K562 (cell line): ENCODE data around the gene SRD5A1. TPM values are rescaled to one million over a fixed set of nuclear protein-coding genes. Genes with fewer than 3 reads are reported as not detected.
A peak's percentile ranks its signal among the peaks of the same experiment; 100 is the strongest.

Experiments
- ATAC-seq: fragments of 200-7000 bp; cut with Tn5 transposase; 3 replicates; pipeline ENCODE4 v1.9.1; 2020; ENCODE audit warnings: moderate library complexity
- BruUV-seq: library from RNA; stranded (reverse); fragments of 400-500 nt; replicated peaks from 2 replicates; lab custom pipeline; 2021; lab: Mats Ljungman, UMichigan
- CTCF ChIA-PET: fragments of 300-600 bp; formaldehyde crosslinking; extraction: SDS; loops from one replicate; lab custom pipeline; 2021; ENCODE audit warnings: low intra/inter-chr PET ratio; lab: Yijun Ruan, JAX
- POLR2A ChIA-PET: fragments of 300-600, 350-650 bp; sonication (Branson Sonifier 250); formaldehyde crosslinking; extraction: SDS; loops from one replicate; lab custom pipeline; 2021; ENCODE audit warnings: antibody characterized with exemption, inconsistent platforms; lab: Yijun Ruan, JAX
- DNase-seq, 4 experiments: peaks; one replicate each; pipeline versions ENCODE4 v3.0.0 to v3.0.0-alpha.2; 2011 to 2018; ENCODE audit warnings: low spot score in 3 of 4, mixed read lengths in 3 of 4; ENCODE audit errors: extremely low read depth in 1 of 4
- FAIRE-seq: peaks from 2 replicates; lab custom pipeline; 2011; peaks lifted over from hg19 to GRCh38; lab: Jason Lieb, UNC
- H2AFZ ChIP-seq: 2 replicates; pipeline ENCODE4 v1.6.0; 2011; ENCODE audit warnings: low read depth, low read length, control low read depth, inconsistent platforms
- H3K27ac ChIP-seq: fragments of 200-600 bp; 3 replicates; pipeline ENCODE4 v1.8.0; 2011; ENCODE audit warnings: low read depth, mild to moderate bottlenecking, control low read depth, inconsistent platforms, low read length, moderate library complexity, mixed read lengths; ENCODE audit errors: extremely low read depth
- H3K27me3 ChIP-seq, 2 experiments: fragments of 300-600 bp in 1 of 2; 2 replicates in 1 of 2; 3 replicates in 1 of 2; pipeline versions ENCODE4 v1.6.0 to v1.8.0; 2011; ENCODE audit warnings: inconsistent platforms in 2 of 2, low read length in 2 of 2, mild to moderate bottlenecking in 1 of 2, mixed read lengths in 1 of 2, moderate library complexity in 1 of 2; ENCODE audit not compliant: control insufficient read depth in 2 of 2, insufficient read depth in 2 of 2
- H3K36me3 ChIP-seq: fragments of 300-600 bp; 3 replicates; pipeline ENCODE4 v1.8.0; 2011; ENCODE audit warnings: mild to moderate bottlenecking, low read length, inconsistent platforms; ENCODE audit not compliant: control insufficient read depth, insufficient read depth
- H3K4me1 ChIP-seq, 2 experiments: fragments of 200-600 bp in 1 of 2; replicated peaks in 1 of 2; 2 replicates in 1 of 2; 3 replicates in 1 of 2; pipeline versions ENCODE4 v1.5.1 to v1.8.0; 2011; ENCODE audit warnings: inconsistent platforms in 2 of 2, low read length in 2 of 2, mild to moderate bottlenecking in 1 of 2, mixed read lengths in 1 of 2, moderate library complexity in 1 of 2; ENCODE audit not compliant: control insufficient read depth in 2 of 2, insufficient read depth in 2 of 2
- H3K4me2 ChIP-seq: 2 replicates; pipeline ENCODE4 v1.6.1; 2011; ENCODE audit warnings: low read length, control low read depth, inconsistent platforms, mixed read lengths; ENCODE audit not compliant: insufficient read depth
- H3K4me3 ChIP-seq: fragments of 200-600 bp; sonication (generic), shearing (Covaris generic); 2 replicates; pipeline ENCODE4 v1.5.1; 2016; ENCODE audit warnings: control low read depth, inconsistent platforms
- H3K79me2 ChIP-seq: fragments of 200-600 bp; 3 replicates; pipeline ENCODE4 v1.8.0; 2011; ENCODE audit warnings: low read length, inconsistent platforms; ENCODE audit not compliant: control insufficient read depth, insufficient read depth
- H3K9ac ChIP-seq, 2 experiments: 2 replicates each; pipeline versions ENCODE4 v1.6.0 to v1.6.1; 2011; ENCODE audit warnings: low read depth in 2 of 2, low read length in 2 of 2, control low read depth in 1 of 2, inconsistent platforms in 1 of 2, mild to moderate bottlenecking in 1 of 2, mixed read lengths in 1 of 2; ENCODE audit not compliant: insufficient read depth in 1 of 2
- H3K9me1 ChIP-seq: one replicate; pipeline ENCODE4 v1.6.0; 2011; ENCODE audit warnings: inconsistent platforms, mild to moderate bottlenecking, low read length, moderate library complexity; ENCODE audit not compliant: control insufficient read depth, insufficient read depth
- H3K9me3 ChIP-seq: replicated peaks from 2 replicates; pipeline ENCODE4 v1.5.1; 2011; ENCODE audit warnings: low read depth, low read length, inconsistent platforms; ENCODE audit not compliant: control insufficient read depth, insufficient read depth
- H4K20me1 ChIP-seq: replicated peaks from 2 replicates; pipeline ENCODE4 v1.6.1; 2011; ENCODE audit warnings: low read length, inconsistent platforms, mixed read lengths; ENCODE audit not compliant: control insufficient read depth, insufficient read depth
- MAFF ChIP-seq: IDR thresholded peaks from 2 replicates; pipeline ENCODE4 v1.6.1; 2012; ENCODE audit warnings: low read length, improper control_type of control experiment
- MEF2D ChIP-seq: conservative IDR thresholded peaks from 2 replicates; pipeline ENCODE4 v1.6.1; 2016; ENCODE audit warnings: low read depth, missing genetic modification characterization, missing compliant biosample characterization
- MEIS2 ChIP-seq: fragments of 450-650 bp; IDR thresholded peaks from 2 replicates; pipeline ENCODE4 v1.6.1; 2014; ENCODE audit warnings: mild to moderate bottlenecking; ENCODE audit not compliant: partially characterized antibody
- NRF1 ChIP-seq, 2 experiments: fragments of 450-650 bp; IDR thresholded peaks in 1 of 2; conservative IDR thresholded peaks in 1 of 2; 2 replicates each; pipeline ENCODE4 v1.6.1; 2014; ENCODE audit warnings: mild to moderate bottlenecking in 2 of 2
- RBM22 ChIP-seq: fragments of 200-400 bp; formaldehyde crosslinking; IDR thresholded peaks from 2 replicates; pipeline ENCODE4 v1.6.1; 2018; ENCODE audit warnings: low read length, low read depth; ENCODE audit not compliant: poor library complexity, severe bottlenecking
- ZKSCAN1 ChIP-seq: fragments of 150-350 bp; IDR thresholded peaks from 2 replicates; pipeline ENCODE4 v1.6.1; 2016; ENCODE audit warnings: low read depth, low read length
- ZNF133 ChIP-seq: fragments of 250-450 bp; sonication (Bioruptor Pico); IDR thresholded peaks from 2 replicates; pipeline ENCODE4 v1.4.0; 2020; ENCODE audit warnings: mild to moderate bottlenecking
- ZNF77 ChIP-seq: fragments of 250-450 bp; sonication (Bioruptor Pico); IDR thresholded peaks from 2 replicates; pipeline ENCODE4 v1.5.0; 2020
- WGBS: fragments of 100-300 bp; shearing (Covaris generic); methylation state at CpG from one replicate; pipeline ENCODE4 v1.1.6; 2016; ENCODE audit warnings: low coverage, mixed read lengths; ENCODE audit not compliant: insufficient coverage; ENCODE audit errors: missing lambda C conversion rate; 5-methylcytosine and 5-hydroxymethylcytosine counted together
- in situ Hi-C: fragments of 300-500 bp; cut with MboI; formaldehyde crosslinking; loops from 4 replicates; pipeline ENCODE4 v1.15.0; 2018; ENCODE audit warnings: inconsistent platforms, mixed read lengths
- intact Hi-C: fragments of 100-400 bp; cut with micrococcal nuclease; formaldehyde crosslinking; loops from 2 replicates; pipeline ENCODE4 v1.14.2; 2022
- polyA plus RNA-seq, 8 experiments: library from polyadenylated mRNA; depleted of rRNA in 4 of 8; stranded (reverse) in 5 of 8; unstranded in 3 of 8; fragments of >200 nt; fragmentation: Nextera tagmentation in 2 of 8; fragmentation: Illumina TruSeq in 1 of 8; extraction: Ambion mirVana in 2 of 8; extraction: Trizol in 1 of 8; gene quantifications; 2 replicates each; pipeline versions ENCODE4 v1.2.1 to v1.2.3, GENCODE V29; 2011 to 2014; ENCODE audit warnings: inconsistent platforms in 1 of 8, missing spikeins in 1 of 8
- total RNA-seq, 7 experiments: library from RNA; depleted of rRNA in 6 of 7; stranded (reverse); fragments of >200 nt in 6 of 7; fragmentation: Illumina TruSeq in 2 of 7; extraction: Trizol in 2 of 7; gene quantifications; 2 replicates each; pipeline versions ENCODE4 v1.2.1 to v1.2.3, GENCODE V29; 2011 to 2021; ENCODE audit warnings: low replicate concordance in 1 of 7

The SRD5A1 gene
- total and polyA plus RNA-seq, 9 of the 15 experiments (the other 6 are each of a cell fraction or from before 2014, with no cell fraction given) = 1.3 to 22.6 (median 8.1) TPM

DNA sequence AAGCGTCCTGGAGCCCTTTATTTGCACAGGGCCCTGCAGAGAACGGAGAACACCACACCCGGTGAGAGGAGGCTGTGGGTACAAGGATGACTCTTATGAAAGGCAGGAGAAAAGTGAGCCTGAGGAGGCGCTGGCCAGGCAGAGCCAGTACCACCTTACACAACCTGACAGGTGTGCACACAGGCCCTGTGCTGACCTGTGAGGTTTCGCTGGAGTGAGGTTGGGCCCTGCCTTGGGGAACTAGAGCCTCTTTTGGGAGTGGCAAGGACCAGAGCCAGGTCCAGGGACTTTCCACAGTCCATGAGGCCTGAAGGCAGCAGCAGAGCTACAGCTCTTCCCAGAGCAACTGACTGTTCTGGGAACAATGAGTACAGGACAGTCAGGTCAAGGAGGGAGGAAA, 3.1 kb downstream of the SRD5A1 start:
- peak overlapping the region in 1 of 2 experiments; percentile 15; a peak in 1 of 4 replicates for H3K9ac ChIP-seq
- DNase-seq (no peak), ATAC-seq (no peak), FAIRE-seq (no peak)
- ChIA-PET CTCF (no interaction called here), POLR2A (interaction anchor here (0.9 to 1.0 kb wide), 2 partner anchors 13 to 44 kb away, joined by 3 to 4 read pairs; no protein-coding TSS in a partner anchor)
- WGBS = 72% methylated on average over 5 of the region's 5 CpGs
- no peaks in the 10 kb centered on the region for H3K27me3 ChIP-seq
- H3K36me3 ChIP-seq = peaks cover 14% of the 10 kb centered on the region
- intact Hi-C loops = no loop called here
- peaks cover 11 to 14% of the 10 kb centered on the region in 2 experiments; a peak in 4 of 5 replicates for H3K4me1 ChIP-seq
- H3K9me1 ChIP-seq = peaks cover 3% of the 10 kb centered on the region
- BruUV-seq = no TSS peak
- TF ChIP-seq MAFF = no peak
- TF ChIP-seq ZNF77 (CRISPR knock-in tag) = no peak
- TF ChIP-seq MEIS2 = no peak
- no peak for TF ChIP-seq ZNF133
- TF ChIP-seq ZKSCAN1 = no peak
- no peak for TF ChIP-seq NRF1 (conservative IDR thresholded peaks at IDR 0.05 in 1 of 2, IDR thresholded peaks at IDR 0.05 in 1 of 2)
- TF ChIP-seq MEF2D (tag) = no peak
- no peak for TF ChIP-seq RBM22
- in situ Hi-C loops = no loop called here
- H3K79me2 ChIP-seq = peaks cover 35% of the 10 kb centered on the region
- no peak overlapping the region for H3K4me2 ChIP-seq
- no peak overlapping the region for H3K27ac ChIP-seq
- no peak overlapping the region for H2AFZ ChIP-seq
- no peaks in the 10 kb centered on the region; the same call in 1 of the 2 replicates for H4K20me1 ChIP-seq
- H3K4me3 ChIP-seq = no peak overlapping the region
- no peaks in the 10 kb centered on the region for H3K9me3 ChIP-seq
